Measurements from ENCODE around the gene CSTB.

DNA sequence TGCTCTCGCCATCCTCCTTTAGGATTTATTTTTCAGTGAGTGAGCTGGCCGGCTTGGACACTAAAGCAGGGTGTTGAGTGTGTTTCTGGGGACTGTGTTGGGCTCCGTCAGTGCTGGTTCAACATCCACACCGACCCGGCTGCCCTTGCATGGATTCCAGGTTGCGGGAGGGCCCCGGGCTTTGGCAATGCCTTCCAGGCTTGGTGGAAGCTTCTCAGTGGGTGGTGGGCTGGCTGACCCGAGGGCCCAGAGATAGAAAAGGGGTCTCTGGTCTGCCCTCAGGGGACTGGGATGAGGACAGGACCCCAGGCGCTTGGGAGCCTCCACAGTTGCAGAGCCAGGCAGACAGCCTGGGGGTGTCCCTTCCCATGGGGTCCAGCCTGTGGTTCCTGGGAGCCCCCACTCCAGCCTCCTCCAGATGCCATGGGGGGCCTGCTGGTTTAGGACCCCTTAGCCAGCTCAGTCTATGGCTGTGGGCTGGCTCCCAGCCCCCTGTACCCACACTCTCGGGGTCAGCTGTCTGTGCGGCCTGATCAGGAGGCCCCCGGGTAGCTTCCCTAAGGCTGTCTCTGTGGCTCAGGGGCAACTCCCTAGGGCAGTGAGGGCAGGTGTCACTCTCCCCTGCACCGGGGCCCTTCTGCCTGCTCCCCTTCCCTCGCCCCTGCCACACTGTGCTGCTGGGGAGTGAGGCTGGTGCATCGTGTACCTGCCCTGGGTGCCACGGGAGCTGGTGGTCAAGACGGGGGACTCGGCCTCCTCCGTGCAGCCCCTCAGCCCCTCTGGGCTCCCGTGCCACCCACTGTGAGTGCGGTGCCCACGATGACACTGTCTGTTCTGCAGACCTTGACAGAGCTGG lies 40.6 kb downstream of the CSTB start:
- TF ChIP-seq, protein P1, sequence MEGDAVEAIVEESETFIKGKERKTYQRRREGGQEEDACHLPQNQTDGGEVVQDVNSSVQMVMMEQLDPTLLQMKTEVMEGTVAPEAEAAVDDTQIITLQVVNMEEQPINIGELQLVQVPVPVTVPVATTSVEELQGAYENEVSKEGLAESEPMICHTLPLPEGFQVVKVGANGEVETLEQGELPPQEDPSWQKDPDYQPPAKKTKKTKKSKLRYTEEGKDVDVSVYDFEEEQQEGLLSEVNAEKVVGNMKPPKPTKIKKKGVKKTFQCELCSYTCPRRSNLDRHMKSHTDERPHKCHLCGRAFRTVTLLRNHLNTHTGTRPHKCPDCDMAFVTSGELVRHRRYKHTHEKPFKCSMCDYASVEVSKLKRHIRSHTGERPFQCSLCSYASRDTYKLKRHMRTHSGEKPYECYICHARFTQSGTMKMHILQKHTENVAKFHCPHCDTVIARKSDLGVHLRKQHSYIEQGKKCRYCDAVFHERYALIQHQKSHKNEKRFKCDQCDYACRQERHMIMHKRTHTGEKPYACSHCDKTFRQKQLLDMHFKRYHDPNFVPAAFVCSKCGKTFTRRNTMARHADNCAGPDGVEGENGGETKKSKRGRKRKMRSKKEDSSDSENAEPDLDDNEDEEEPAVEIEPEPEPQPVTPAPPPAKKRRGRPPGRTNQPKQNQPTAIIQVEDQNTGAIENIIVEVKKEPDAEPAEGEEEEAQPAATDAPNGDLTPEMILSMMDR (conservative IDR thresholded peaks at IDR 0.05; ENCODE audit: low read depth, low read length): no peak
- TF ChIP-seq EZH2 (IDR thresholded peaks at IDR 0.05; ENCODE audit: borderline replicate concordance, low read depth, low read length, poor library complexity, severe bottlenecking): no peak
